GM19452 (cell line): ENCODE data around the gene ADGRD2.

ENCODE experiments used
- ATAC-seq: cut with Tn5 transposase; IDR thresholded peaks from one replicate; pipeline ENCODE4 v1.9.1; 2021; ENCODE audit not compliant: unreplicated experiment

Gene ADGRD2

DNA sequence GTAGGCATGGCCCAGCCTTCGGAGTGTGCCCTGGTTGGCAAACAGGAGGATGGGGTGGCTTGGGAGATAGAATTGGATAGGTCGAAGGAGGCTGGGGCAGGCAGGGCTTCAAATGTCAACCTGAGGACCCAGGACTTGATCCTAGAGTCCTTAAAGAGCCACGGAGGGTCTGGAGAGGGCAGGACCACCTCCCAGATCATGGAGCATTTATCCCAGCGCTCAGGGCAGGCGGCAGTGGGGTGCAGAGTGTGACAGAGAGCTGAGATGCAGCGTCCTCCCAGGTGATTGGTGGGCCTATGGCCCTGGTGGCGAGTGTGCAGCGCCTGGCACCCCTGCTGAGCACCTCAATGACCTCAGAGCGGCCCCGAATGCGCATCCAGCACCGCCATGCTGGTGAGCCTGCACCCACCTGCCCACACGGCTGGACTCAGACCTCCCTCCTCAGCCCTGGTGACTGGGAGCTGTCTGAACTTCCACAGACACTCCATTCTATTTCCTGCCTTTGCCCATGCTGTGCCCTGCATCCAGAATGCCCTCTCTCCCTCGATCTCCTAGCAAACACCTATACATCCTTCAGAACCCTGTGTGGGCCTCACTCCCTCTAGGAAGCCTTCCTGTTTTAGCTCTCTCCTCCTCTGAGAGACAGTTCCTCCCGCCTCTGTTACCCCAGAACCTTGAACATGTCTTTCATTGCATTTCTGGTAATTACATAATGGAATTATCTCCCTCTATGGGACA lies 6.3 kb downstream of the ADGRD2 start:
- ATAC-seq, result no peak

- ATAC-seq, result no peak
Measured at GRCh38 chr9:124457079-124457886, 7.0 kb downstream of the ADGRD2 start.

DNA sequence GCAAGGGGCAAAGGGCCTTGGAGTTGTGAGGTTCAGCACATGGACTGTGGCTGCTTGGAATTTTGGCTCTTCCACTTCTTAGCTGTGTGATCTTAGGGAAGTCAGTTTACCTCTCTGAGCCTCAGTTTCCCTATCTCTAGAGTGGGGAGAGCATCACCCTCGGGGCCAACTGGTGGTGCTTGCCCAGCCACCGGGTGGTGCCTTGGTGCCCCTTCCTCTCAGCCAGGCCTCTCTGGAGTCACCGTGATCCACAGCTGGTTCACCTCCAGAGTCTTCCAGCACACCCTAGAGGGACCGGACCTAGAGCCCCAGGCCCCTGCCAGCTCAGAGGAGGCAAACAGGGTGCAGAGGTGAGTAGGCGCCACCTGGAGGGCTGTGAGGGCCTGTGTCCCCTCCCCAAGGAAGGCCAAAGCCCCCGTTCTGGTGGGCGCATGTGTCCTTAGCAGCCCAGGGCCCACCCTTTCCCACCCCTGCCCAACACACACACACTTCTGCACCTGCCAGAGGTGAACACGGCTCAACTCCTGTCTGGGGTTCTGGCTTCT lies 7.7 kb downstream of the ADGRD2 start:
- ATAC-seq, result no peak

GRCh38 chr9:124458441-124458840 lies 8.2 kb downstream of the ADGRD2 start:
- ATAC-seq, result no peak

DNA sequence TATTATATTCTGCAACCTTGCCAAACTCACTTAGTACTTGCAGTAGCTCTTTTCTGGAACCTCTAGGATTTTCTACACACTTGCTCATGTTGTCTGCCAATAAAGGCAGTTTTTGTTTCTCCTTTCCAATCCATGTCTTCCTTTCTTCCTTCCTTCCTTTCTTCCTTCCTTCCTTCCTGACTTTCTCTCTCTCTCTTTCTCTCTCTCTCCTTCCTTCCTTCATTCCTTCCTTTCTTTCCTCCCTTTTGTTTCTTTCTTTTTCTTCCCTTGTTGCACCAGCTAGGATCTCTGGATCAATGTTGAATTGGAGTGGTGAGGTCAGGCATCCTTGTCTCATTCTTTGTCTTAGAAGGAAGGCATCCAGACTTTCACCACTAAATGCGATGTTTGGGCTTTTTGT lies 12.5 kb downstream of the ADGRD2 start:
- no peak for ATAC-seq

- ATAC-seq, result no peak
Measured at GRCh38 chr9:124465736-124466135, 15.5 kb downstream of the ADGRD2 start.

- no peak for ATAC-seq
Measured at GRCh38 chr9:124467410-124468060, 17.3 kb downstream of the ADGRD2 start.

- ATAC-seq, result no peak
Measured at GRCh38 chr9:124468061-124468740, 17.9 kb downstream of the ADGRD2 start.

DNA sequence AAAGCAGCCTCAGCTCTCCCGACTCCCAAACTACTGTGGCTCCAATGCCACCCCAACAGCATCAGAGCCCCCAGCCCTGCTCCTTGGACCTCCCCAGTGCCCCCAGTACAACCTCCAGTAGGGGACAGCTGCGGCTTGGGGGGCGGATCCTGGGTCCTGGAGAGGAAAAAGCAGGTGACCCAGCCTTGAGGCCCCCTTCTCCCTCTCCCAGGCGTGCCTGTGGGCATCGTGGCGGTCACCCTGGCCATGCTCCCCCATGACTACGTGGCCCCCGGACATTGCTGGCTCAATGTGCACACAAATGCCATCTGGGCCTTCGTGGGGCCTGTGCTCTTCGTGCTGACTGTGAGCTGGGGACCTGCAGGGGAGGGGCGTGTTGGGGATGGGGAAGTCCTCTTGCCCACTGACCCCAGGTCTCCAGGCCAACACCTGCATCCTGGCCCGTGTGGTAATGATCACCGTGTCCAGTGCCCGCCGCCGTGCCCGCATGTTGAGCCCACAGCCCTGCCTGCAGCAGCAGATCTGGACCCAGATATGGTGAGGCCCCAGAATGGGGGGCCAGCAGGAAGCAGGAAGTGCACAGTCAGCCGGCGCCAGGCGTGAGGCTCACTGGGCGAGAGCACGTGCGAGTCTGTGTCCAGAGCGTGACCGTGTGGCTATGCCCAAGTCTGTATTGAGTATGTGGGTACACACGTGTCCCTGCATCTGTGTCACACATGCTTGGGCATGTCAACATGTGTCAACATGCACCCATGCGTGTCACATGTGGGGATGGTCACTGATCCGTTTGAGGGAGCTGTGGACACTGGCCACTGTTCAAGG lies 19.0 kb downstream of the ADGRD2 start:
- ATAC-seq, result no peak

GRCh38 chr9:124470306-124470705 lies 20.1 kb downstream of the ADGRD2 start:
- ATAC-seq, result no peak

- ATAC-seq, result no peak
Measured at GRCh38 chr9:124470726-124471125, 20.5 kb downstream of the ADGRD2 start.

DNA sequence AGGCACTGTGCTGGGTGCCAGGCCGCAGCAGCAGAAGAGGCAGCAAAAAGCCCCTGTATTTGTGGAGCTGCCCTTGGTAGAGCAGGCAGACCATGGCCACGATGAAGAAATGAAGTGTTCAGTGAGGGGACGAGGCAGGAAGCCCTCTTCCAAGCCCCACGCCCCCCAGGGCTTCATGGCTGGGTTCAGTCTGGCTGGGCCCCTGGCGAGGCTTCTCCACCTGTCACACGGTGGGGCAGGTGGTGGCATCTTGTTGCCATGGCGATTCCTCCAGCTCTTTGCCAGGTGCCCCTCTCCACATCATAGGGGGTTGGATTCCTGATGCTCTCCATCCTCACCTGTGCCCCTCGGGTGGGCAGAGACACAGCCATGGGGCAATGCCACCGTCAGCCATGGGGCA lies 21.5 kb downstream of the ADGRD2 start:
- no peak for ATAC-seq

- no peak for ATAC-seq
Measured at GRCh38 chr9:124472770-124473169, 22.5 kb downstream of the ADGRD2 start.

GRCh38 chr9:124473310-124473709 lies 23.1 kb downstream of the ADGRD2 start:
- no peak for ATAC-seq

DNA sequence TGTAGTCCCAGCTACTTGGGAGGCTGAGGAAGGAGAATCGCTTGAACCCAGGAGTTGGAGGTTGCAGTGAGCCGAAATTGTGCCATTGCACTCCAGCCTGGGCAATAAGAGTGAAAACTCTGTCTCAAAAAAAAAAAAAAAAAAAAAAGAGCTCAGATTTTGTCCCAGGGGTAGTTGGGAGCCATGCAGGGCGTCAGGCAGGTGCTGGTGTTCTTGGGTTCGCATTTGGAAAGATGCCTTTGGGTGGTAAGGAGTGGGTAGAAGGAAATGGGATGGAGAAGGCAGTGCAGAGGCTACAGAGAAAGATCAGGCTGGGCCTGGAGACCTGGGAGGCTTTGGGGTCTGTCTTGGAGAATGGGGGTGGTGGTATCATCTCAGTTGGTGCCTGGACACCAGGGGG lies 23.9 kb downstream of the ADGRD2 start:
- ATAC-seq, result no peak

DNA sequence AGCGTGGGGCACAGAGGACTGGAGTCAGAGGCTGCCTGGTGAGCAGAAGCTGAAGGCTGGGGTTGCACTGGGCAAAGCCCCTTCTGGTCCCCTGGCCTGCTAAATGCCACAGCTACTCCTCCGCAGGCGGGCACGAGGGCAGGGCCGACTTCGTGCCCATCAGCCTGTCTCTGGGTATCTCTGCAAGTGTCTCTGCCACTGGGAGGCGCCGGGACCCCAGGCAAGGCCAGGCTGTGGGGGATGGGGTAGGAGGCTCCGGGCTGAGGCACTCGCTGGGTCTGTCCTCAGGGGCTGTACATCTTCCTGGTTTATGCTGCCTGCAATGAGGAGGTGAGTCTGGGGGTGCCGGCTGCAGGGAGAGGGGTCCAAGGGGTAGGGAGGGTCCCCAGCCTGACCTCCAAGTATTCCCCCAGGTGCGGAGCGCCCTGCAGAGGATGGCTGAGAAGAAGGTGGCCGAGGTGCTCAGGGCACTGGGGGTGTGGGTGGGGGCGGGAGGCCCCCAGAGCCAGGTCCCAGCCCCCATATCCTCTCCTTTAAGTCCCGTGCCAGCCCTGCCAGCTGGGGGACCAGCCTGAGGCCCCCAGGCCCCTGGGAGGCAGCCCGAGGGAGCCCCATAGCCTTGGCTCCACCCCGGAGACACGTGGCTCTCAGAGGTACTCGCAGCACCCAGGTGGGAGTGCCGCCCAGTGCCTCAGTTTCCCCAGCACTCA lies 25.1 kb downstream of the ADGRD2 start:
- ATAC-seq, result no peak

DNA sequence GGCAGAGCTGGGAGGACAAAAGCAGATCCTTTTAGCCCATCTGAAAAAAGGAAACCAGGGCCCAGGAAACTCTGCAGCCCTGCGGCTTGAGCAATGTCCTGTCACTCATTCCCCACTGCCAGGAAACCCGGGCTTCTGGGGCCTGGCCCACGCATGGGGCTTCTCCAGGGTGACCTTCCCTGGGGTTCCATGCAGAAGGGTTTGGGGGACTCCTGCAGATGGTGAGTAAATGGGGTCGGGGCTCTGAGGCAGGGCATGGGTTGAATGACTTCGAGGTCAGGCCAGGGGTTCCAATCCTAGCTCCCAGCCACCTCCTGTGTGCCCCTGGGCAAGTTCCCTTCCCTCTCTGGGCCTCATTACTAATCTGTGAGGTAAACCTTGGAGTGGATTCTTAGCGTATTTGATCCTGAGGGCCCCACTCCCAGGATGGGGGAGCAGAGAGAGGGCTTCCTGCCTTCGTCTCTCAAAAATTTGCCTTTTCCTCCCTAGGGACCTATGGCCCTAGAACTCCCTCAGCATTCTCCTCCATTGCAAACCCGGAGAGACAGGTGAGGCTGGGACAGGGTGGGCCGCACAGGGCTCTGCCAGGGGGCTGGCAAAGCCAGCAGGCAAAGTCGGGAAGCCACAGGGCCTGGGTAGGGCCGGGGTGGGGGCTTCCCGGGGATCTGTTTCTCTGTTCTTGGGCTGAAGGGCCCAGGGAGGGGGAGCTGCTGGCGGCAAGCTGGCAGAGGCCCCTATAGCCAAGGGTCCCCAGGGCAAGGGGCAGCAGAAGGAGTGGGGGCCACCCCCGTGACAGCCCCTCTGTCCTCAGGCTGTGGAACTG lies 25.8 kb downstream of the ADGRD2 start:
- no peak for ATAC-seq

GRCh38 chr9:124477211-124477647 lies 27.0 kb downstream of the ADGRD2 start:
- no peak for ATAC-seq
